Kidney (tissue), 14 donors: Measurements from ENCODE around the gene SIGLEC6. TPM values are rescaled to one million over a fixed set of nuclear protein-coding genes. Genes with fewer than 3 reads are reported as not detected.
A peak's percentile ranks its signal among the peaks of the same experiment; 100 is the strongest.

Experiments used
- DNase-seq, 5 donors: peaks; one replicate each; pipeline ENCODE4 v3.0.0-alpha.2; 2013 to 2020
- FAIRE-seq: peaks from 2 replicates; lab custom pipeline; 2012; peaks lifted over from hg19 to GRCh38; lab: Jason Lieb, UNC
- H3K27ac ChIP-seq, 2 donors: one replicate each; pipeline ENCODE4 v1.7.0; 2013; ENCODE audit warnings: low read depth in 2 of 2, low read length in 2 of 2, inconsistent platforms in 1 of 2
- H3K27me3 ChIP-seq: one replicate; pipeline ENCODE4 v1.7.1; 2013; ENCODE audit warnings: low read length, inconsistent platforms; ENCODE audit not compliant: control insufficient read depth, insufficient read depth
- H3K36me3 ChIP-seq, 3 donors: one replicate each; pipeline versions ENCODE4 v1.7.0 to v1.7.1; 2013; ENCODE audit warnings: low read length in 3 of 3, control low read depth in 1 of 3, inconsistent platforms in 1 of 3; ENCODE audit not compliant: insufficient read depth in 3 of 3, control insufficient read depth in 2 of 3
- H3K4me1 ChIP-seq, 3 donors: one replicate each; pipeline versions ENCODE4 v1.7.0 to v1.7.1; 2013; ENCODE audit warnings: low read length in 3 of 3, inconsistent platforms in 1 of 3, low read depth in 1 of 3; ENCODE audit not compliant: control insufficient read depth in 2 of 3, insufficient read depth in 2 of 3
- H3K4me3 ChIP-seq, 3 donors: one replicate each; pipeline versions ENCODE4 v1.7.0 to v1.8.1; 2013; ENCODE audit warnings: low read length in 3 of 3, control low read depth in 1 of 3, inconsistent platforms in 1 of 3
- H3K9ac ChIP-seq, 3 donors: one replicate each; pipeline versions ENCODE4 v1.7.0 to v1.7.1; 2013; ENCODE audit warnings: low read length in 3 of 3, control low read depth in 1 of 3, inconsistent platforms in 1 of 3
- H3K9me3 ChIP-seq, 3 donors: one replicate each; pipeline versions ENCODE4 v1.7.0 to v1.7.1; 2013; ENCODE audit warnings: low read length in 3 of 3, control low read depth in 1 of 3, inconsistent platforms in 1 of 3; ENCODE audit not compliant: control insufficient read depth in 2 of 3, insufficient read depth in 1 of 3
- CTCF ChIP-seq: IDR thresholded peaks from 3 replicates; pipeline ENCODE4 v1.5.1; 2012; ENCODE audit warnings: mild to moderate bottlenecking, moderate library complexity, borderline replicate concordance; ENCODE audit not compliant: insufficient read depth; ENCODE audit errors: extremely low read depth
- intact Hi-C: fragments of 100-400 bp; cut with DNase I; formaldehyde crosslinking; loops from one replicate; pipeline ENCODE4 v1.11.1; 2022
- polyA plus RNA-seq: library from polyadenylated mRNA; stranded (reverse); fragments of 350-450 nt; fragmentation: Illumina TruSeq; extraction: RNeasy Lipid Tissue Mini Kit (QIAGEN cat#74804); gene quantifications from one replicate; pipeline ENCODE4 v1.2.3, GENCODE V29; 2014; ENCODE audit warnings: low read depth, low replicate concordance; ENCODE audit not compliant: insufficient read depth
- total RNA-seq: library from RNA; stranded (reverse); fragmentation: NEBNext Ultra II Directional; extraction: Animal tissue kit (Norgen Biotek cat#: 25700); gene quantifications from one replicate; pipeline ENCODE4 v1.2.1, GENCODE V29; 2021
- donor health status: control.
- donor health status: control.
- donor health status: control.
- donor health status: control.
- donor health status: control.
- donor health status: DM: yes; HTN: yes; CAD: no.
- donor health status: Normal renal cell carcinoma (clear cell type).

Gene SIGLEC6
- total and polyA plus RNA-seq, 2 donors from 2014 or later, result 4.8 TPM; not detected in 1

GRCh38 chr19:51509823-51510660 is 21.4 kb downstream of the SIGLEC6 start:
- H3K4me3 ChIP-seq, result no peak overlapping the region
- intact Hi-C loops, result no loop called here
- no peaks in the 10 kb centered on the region for H3K27me3 ChIP-seq
- H3K9ac ChIP-seq, result no peak overlapping the region
- DNase-seq (peak in 1 of 5 donors; percentile 10), FAIRE-seq (no peak)
- no peak for TF ChIP-seq CTCF
- no peak overlapping the region for H3K27ac ChIP-seq
- H3K4me1 ChIP-seq, result no peaks in the 10 kb centered on the region
- no peaks in the 10 kb centered on the region for H3K9me3 ChIP-seq
- no peaks in the 10 kb centered on the region for H3K36me3 ChIP-seq

- H3K9ac ChIP-seq, result no peak overlapping the region
- no peaks in the 10 kb centered on the region for H3K4me1 ChIP-seq
- H3K27ac ChIP-seq, result no peak overlapping the region
- DNase-seq, result no peak
- H3K36me3 ChIP-seq, result no peaks in the 10 kb centered on the region
- intact Hi-C loops, result no loop called here
- no peak for TF ChIP-seq CTCF
- H3K9me3 ChIP-seq, result no peaks in the 10 kb centered on the region
- H3K4me3 ChIP-seq, result no peak overlapping the region
- no peak for FAIRE-seq
- no peaks in the 10 kb centered on the region for H3K27me3 ChIP-seq
Observed at GRCh38 chr19:51508059-51508733, 23.3 kb downstream of the SIGLEC6 start.

- no peak overlapping the region for H3K4me3 ChIP-seq
- no peak for TF ChIP-seq CTCF
- FAIRE-seq (no peak), DNase-seq (no peak)
- H3K27ac ChIP-seq, result no peak overlapping the region
- H3K27me3 ChIP-seq, result no peaks in the 10 kb centered on the region
- H3K9me3 ChIP-seq, result no peaks in the 10 kb centered on the region
- H3K9ac ChIP-seq, result no peak overlapping the region
- no peaks in the 10 kb centered on the region for H3K36me3 ChIP-seq
- intact Hi-C loops, result no loop called here
- no peaks in the 10 kb centered on the region for H3K4me1 ChIP-seq
Observed at GRCh38 chr19:51507640-51508058, 23.8 kb downstream of the SIGLEC6 start.
